ENCODE data around the gene RTTN. TPM values are rescaled to one million over a fixed set of nuclear protein-coding genes. Genes with fewer than 3 reads are reported as not detected.
A peak's percentile ranks its signal among the peaks of the same experiment; 100 is the strongest.

Gene RTTN
- total RNA-seq, 2 donors from 2014 or later: 27.6 to 31.4 TPM

DNA sequence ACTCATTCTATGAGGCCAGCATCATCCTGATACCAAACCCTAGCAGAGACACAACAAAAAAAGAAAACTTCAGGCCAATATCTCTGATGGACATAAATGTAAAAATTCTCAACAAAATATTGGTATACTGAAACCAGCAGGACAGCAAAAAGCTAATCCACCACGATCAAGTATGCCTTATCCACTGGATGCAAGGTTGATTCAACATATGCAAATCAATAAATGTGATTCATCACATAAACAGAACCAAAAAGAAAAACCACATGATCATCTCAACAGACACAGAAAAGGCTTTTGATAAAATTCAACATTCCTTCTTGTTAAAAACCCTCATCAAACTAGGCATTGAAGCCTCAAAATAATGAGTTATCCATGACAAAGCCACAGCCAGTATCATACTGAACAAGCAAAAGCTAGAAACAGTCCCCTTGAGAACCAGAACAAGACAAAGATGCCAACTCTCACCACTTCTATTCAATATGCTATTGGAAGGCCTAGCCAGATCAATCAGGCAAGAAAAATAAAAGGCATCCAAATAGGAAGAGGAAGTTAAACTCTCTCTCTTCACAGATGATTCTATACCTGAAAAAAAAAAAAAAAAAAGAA, 45.3 kb downstream of the RTTN start:
- H3K36me3 Mint-ChIP-seq (ENCODE audit: insufficient read depth in 2 of 2): peaks cover 22 to 52% of the 10 kb centered on the region in 2 donors
- H3K27ac Mint-ChIP-seq: no peak overlapping the region
- H3K27me3 Mint-ChIP-seq (ENCODE audit: low read depth): no peaks in the 10 kb centered on the region
- peaks cover 2 to 4% of the 10 kb centered on the region in 2 donors for H3K9me3 Mint-ChIP-seq
- ATAC-seq (replicated peaks in 1 of 2): peak in 1 of 2 donors; percentile 33
- no peak overlapping the region for H3K4me3 Mint-ChIP-seq
- no peak for DNase-seq
- peaks cover 20% of the 10 kb centered on the region for H3K4me1 Mint-ChIP-seq (ENCODE audit: low read depth)

DNA sequence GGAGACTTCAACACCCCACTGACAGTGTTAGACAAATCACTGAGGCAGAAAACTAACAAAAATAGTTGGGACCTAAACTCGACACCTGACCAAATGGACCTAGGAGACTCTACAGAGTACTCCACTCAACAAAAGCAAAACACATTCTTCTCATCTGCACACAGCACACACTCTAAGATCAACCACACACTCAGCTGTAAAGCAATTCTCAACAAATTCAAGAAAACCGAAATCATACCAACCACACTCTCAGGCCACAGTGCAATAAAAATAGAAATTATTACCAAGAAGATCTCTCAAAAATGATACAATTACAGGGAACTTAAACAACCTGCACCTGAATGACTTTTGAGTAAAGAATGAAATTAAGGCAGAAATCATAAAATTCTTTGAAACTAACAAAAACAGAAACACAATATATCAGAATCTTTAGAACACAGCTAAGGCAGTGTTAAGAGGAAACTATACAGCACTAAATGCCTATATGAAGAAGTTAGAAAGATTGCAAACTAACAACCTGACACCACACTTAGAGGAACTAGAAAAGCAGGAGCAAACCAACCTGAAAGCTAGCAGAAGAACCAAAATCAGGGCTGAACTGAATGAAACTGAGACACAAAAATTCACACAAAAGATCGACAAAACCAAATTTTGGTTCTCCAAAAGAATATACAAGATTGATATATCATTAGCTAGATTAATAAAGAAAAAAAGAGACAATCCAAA, 46.3 kb downstream of the RTTN start:
- ATAC-seq (replicated peaks in 1 of 2) (no peak), DNase-seq (no peak)
- peaks cover 2 to 4% of the 10 kb centered on the region in 2 donors for H3K9me3 Mint-ChIP-seq
- peaks cover 29% of the 10 kb centered on the region for H3K4me1 Mint-ChIP-seq (ENCODE audit: low read depth)
- peak overlapping the region; percentile 11 for H3K27ac Mint-ChIP-seq
- H3K27me3 Mint-ChIP-seq (ENCODE audit: low read depth): no peaks in the 10 kb centered on the region
- peaks cover 20 to 58% of the 10 kb centered on the region in 2 donors for H3K36me3 Mint-ChIP-seq (ENCODE audit: insufficient read depth in 2 of 2)
- no peak overlapping the region for H3K4me3 Mint-ChIP-seq

DNA sequence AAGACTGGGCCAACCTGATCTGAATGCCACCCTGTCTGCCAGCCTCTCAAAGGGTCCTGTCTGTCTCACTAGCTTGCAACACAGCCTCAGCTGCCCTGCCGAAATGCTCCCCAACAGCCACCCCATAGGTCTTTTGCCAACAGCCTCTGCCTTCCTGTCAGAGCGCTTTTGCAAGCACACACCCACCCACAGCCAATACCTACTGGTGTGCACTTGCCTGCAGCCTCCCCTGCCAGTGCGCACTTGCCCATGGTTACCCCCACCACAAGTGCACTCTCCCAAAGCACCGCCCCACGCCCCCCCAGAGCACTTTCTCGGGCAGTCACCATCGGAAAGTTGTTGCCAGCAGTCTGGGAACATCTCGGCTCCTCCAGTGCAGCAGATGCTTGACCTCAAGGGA, 48.6 kb downstream of the RTTN start:
- ATAC-seq (replicated peaks in 1 of 2): no peak
- Mint-ChIP-seq H3K36me3 (ENCODE audit: insufficient read depth in 2 of 2) (peaks cover 12 to 43% of the 10 kb centered on the region in 2 donors), H3K27ac (no peak overlapping the region), H3K4me1 (ENCODE audit: low read depth) (peaks cover 37% of the 10 kb centered on the region), H3K9me3 (no peaks in the 10 kb centered on the region), H3K4me3 (no peak overlapping the region), H3K27me3 (ENCODE audit: low read depth) (no peaks in the 10 kb centered on the region)
- DNase-seq: no peak

DNA sequence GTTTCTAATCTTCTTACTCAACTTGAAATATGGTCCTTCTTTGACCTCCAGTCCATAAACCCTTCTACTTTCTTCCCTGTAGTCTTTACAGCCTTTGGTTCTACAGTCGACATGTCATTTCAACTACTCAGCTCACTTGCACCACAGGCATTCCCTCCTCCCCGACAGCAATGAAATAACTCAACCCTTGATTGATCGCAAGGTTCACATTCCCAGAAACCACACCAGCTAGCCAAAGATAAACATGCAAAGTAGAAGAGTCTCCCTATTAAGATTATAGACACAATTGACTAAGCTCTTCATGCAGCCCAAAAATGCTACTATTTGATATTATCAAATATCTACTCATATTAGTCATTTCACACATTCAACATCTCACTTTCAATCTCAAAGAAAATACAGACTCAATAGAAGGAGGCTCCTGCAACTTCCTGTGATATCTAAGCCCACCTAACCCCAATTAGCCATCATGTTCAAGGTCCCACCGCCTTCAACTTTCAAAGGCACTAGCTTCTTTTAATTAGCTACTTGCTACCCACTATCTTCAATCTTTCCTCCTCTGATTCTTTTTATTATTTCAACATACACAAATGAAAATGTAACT, 50.8 kb downstream of the RTTN start:
- DNase-seq: no peak
- Mint-ChIP-seq H3K27ac (no peak overlapping the region), H3K27me3 (ENCODE audit: low read depth) (no peaks in the 10 kb centered on the region), H3K4me1 (ENCODE audit: low read depth) (peaks cover 34% of the 10 kb centered on the region), H3K4me3 (no peak overlapping the region), H3K36me3 (ENCODE audit: insufficient read depth in 2 of 2) (peaks cover 5 to 27% of the 10 kb centered on the region in 2 donors), H3K9me3 (no peaks in the 10 kb centered on the region)
- ATAC-seq (replicated peaks in 1 of 2): no peak

GRCh38 chr18:70151614-70152013, 53.9 kb downstream of the RTTN start:
- Mint-ChIP-seq H3K27me3 (ENCODE audit: low read depth) (no peaks in the 10 kb centered on the region), H3K4me3 (no peak overlapping the region), H3K4me1 (ENCODE audit: low read depth) (peaks cover 24% of the 10 kb centered on the region), H3K9me3 (no peaks in the 10 kb centered on the region), H3K27ac (no peak overlapping the region), H3K36me3 (ENCODE audit: insufficient read depth in 2 of 2) (peaks cover 0 to 16% of the 10 kb centered on the region in 2 donors)
- ATAC-seq (replicated peaks in 1 of 2): no peak
- no peak for DNase-seq

DNA sequence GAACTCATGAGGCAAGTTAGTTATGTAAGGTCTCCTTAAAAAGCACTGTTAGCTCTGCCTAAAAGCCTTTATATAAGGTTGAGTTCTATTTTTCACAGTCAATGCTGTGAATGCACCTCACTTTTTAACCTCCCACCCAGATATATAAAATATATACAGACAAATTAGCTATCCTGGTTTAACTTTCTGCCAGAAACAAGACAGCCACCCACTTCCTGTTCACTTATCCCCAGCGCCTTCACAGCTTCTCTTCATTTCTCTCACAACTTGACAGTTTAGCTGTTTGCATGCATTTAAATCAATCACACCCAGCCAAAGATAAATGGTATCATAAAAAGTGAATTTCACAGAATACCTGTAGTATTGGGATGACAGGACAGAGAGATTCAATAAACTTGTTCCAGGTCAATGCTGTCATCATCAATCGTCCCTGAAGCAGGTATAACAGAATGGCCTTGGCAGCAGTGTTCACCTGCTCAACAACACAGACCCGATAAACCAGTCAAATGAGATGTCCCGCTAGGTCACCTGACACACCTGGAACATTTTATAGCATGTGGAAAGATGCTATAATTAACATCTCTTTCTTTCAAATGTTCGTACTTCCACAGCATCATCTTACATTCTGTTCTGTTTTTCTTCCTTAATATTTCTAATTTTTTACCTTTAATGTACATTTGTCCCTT, 55.7 kb downstream of the RTTN start:
- peaks cover 0 to 17% of the 10 kb centered on the region in 2 donors for H3K36me3 Mint-ChIP-seq (ENCODE audit: insufficient read depth in 2 of 2)

GRCh38 chr18:70149156-70149555, 56.3 kb downstream of the RTTN start:
- H3K4me3 Mint-ChIP-seq: no peak overlapping the region
- H3K9me3 Mint-ChIP-seq: no peaks in the 10 kb centered on the region
- H3K27me3 Mint-ChIP-seq (ENCODE audit: low read depth): no peaks in the 10 kb centered on the region
- H3K4me1 Mint-ChIP-seq (ENCODE audit: low read depth): peaks cover 14% of the 10 kb centered on the region
- no peak for ATAC-seq (replicated peaks in 1 of 2)
- H3K36me3 Mint-ChIP-seq (ENCODE audit: insufficient read depth in 2 of 2): peaks cover 5 to 12% of the 10 kb centered on the region in 2 donors
- no peak for DNase-seq
- H3K27ac Mint-ChIP-seq: no peak overlapping the region

More for the DNA sequence above, 55.7 kb downstream of the RTTN start:
- no peak for DNase-seq
- H3K4me3 Mint-ChIP-seq: no peak overlapping the region
- ATAC-seq (replicated peaks in 1 of 2): no peak
- peaks cover 19% of the 10 kb centered on the region for H3K4me1 Mint-ChIP-seq (ENCODE audit: low read depth)
- no peaks in the 10 kb centered on the region for H3K9me3 Mint-ChIP-seq
- H3K27ac Mint-ChIP-seq: no peak overlapping the region
- no peaks in the 10 kb centered on the region for H3K27me3 Mint-ChIP-seq (ENCODE audit: low read depth)

- peaks cover under 1% of the 10 kb centered on the region in 2 donors for H3K9me3 Mint-ChIP-seq
- DNase-seq (no peak), ATAC-seq (replicated peaks in 1 of 2) (no peak)
- H3K27ac Mint-ChIP-seq: no peak overlapping the region
- no peaks in the 10 kb centered on the region for H3K27me3 Mint-ChIP-seq (ENCODE audit: low read depth)
- no peak overlapping the region for H3K4me3 Mint-ChIP-seq
- peaks cover 8 to 13% of the 10 kb centered on the region in 2 donors for H3K36me3 Mint-ChIP-seq (ENCODE audit: insufficient read depth in 2 of 2)
- peaks cover 14% of the 10 kb centered on the region for H3K4me1 Mint-ChIP-seq (ENCODE audit: low read depth)
Measured at GRCh38 chr18:70148039-70148938, 57.2 kb downstream of the RTTN start.

GRCh38 chr18:70146174-70146573, 59.3 kb downstream of the RTTN start:
- H3K36me3 Mint-ChIP-seq (ENCODE audit: insufficient read depth in 2 of 2): peaks cover 12 to 27% of the 10 kb centered on the region in 2 donors
- H3K27me3 Mint-ChIP-seq (ENCODE audit: low read depth): no peaks in the 10 kb centered on the region
- ATAC-seq (replicated peaks in 1 of 2): no peak
- no peak overlapping the region for H3K27ac Mint-ChIP-seq
- peaks cover 1 to 2% of the 10 kb centered on the region in 2 donors for H3K9me3 Mint-ChIP-seq
- no peak for DNase-seq
- H3K4me1 Mint-ChIP-seq (ENCODE audit: low read depth): no peaks in the 10 kb centered on the region
- H3K4me3 Mint-ChIP-seq: no peak overlapping the region

GRCh38 chr18:70142001-70142400, 63.5 kb downstream of the RTTN start:
- Mint-ChIP-seq H3K4me3 (no peak overlapping the region), H3K9me3 (peaks cover 1 to 2% of the 10 kb centered on the region in 2 donors), H3K36me3 (ENCODE audit: insufficient read depth in 2 of 2) (peaks cover 12 to 20% of the 10 kb centered on the region in 2 donors), H3K27ac (no peak overlapping the region), H3K4me1 (ENCODE audit: low read depth) (no peaks in the 10 kb centered on the region), H3K27me3 (ENCODE audit: low read depth) (no peaks in the 10 kb centered on the region)
- DNase-seq (no peak), ATAC-seq (replicated peaks in 1 of 2) (no peak)

DNA sequence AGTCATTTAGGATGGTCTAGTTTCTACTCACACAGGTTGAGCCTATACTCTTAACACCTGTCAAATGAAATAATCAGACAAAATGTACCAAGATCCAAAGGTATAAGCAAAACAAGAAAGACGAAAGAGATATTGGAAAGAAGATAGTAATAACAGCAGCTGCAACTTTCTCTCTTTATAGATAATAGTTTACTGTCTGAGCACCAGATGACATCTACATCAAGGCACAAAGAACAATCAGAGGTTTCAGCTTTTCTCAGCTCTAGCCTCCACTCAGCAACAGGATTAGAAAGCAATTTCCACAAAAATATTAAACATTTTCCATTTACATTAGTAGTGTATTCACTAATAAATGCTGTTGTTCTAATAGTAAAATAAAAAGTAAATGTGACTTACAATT, 66.3 kb downstream of the RTTN start:
- H3K27ac Mint-ChIP-seq: no peak overlapping the region
- ATAC-seq (replicated peaks in 1 of 2): no peak
- no peaks in the 10 kb centered on the region for H3K27me3 Mint-ChIP-seq (ENCODE audit: low read depth)
- peaks cover 1 to 2% of the 10 kb centered on the region in 2 donors for H3K9me3 Mint-ChIP-seq
- peaks cover 6 to 17% of the 10 kb centered on the region in 2 donors for H3K36me3 Mint-ChIP-seq (ENCODE audit: insufficient read depth in 2 of 2)
- H3K4me3 Mint-ChIP-seq: no peak overlapping the region
- DNase-seq: no peak
- no peaks in the 10 kb centered on the region for H3K4me1 Mint-ChIP-seq (ENCODE audit: low read depth)

GRCh38 chr18:70135604-70136003, 69.9 kb downstream of the RTTN start:
- Mint-ChIP-seq H3K4me3 (no peak overlapping the region), H3K9me3 (no peaks in the 10 kb centered on the region), H3K27ac (peak overlapping the region; percentile 38), H3K27me3 (ENCODE audit: low read depth) (no peaks in the 10 kb centered on the region), H3K4me1 (ENCODE audit: low read depth) (no peaks in the 10 kb centered on the region), H3K36me3 (ENCODE audit: insufficient read depth in 2 of 2) (peaks cover 1 to 6% of the 10 kb centered on the region in 2 donors)
- DNase-seq (no peak), ATAC-seq (replicated peaks in 1 of 2) (no peak)

All from activated T-cell treated with anti-CD3 and anti-CD28 coated beads, Interleukin-2, amount 50 U/mL, for 72 hours (primary cell).